Measurements from ENCODE around the gene GPS2.

GRCh38 chr17:7283471-7284216 is 31.5 kb downstream of the GPS2 start:
- TF ChIP-seq EZH2 (IDR thresholded peaks at IDR 0.05; ENCODE audit: low read depth, unreplicated experiment) (no peak), CTCF (conservative IDR thresholded peaks at IDR 0.05; ENCODE audit: low read depth in 2 of 2) (no peak), POLR2AphosphoS5 (IDR thresholded peaks at IDR 0.05; ENCODE audit: low read depth) (no peak), EZH2phosphoT487 (IDR thresholded peaks at IDR 0.05; ENCODE audit: unreplicated experiment) (no peak), REST (IDR thresholded peaks at IDR 0.05; ENCODE audit: unreplicated experiment) (no peak), CREB1 (CRISPR knock-in tag; IDR thresholded peaks at IDR 0.05; ENCODE audit: low read depth) (no peak), ZNF114 (CRISPR knock-in tag; IDR thresholded peaks at IDR 0.05) (no peak), JUNB (IDR thresholded peaks at IDR 0.05; ENCODE audit: unreplicated experiment) (no peak), STAT1 (IDR thresholded peaks at IDR 0.05; ENCODE audit: unreplicated experiment) (no peak), NANOG (IDR thresholded peaks at IDR 0.05; ENCODE audit: borderline replicate concordance) (no peak), ETS1 (IDR thresholded peaks at IDR 0.05) (no peak), ZNF462 (CRISPR knock-in tag; IDR thresholded peaks at IDR 0.05) (no peak)
